SK-N-SH treated with all-trans-retinoic acid at 6 μM for 48 hours (cell line): ENCODE measurements around the gene SYNJ1.

ENCODE experiments used
- ATAC-seq: fragments of 200-7000 bp; cut with Tn5 transposase; 3 replicates; pipeline ENCODE4 v1.9.1; 2020; ENCODE audit warnings: mild to moderate bottlenecking, moderate library complexity
- ARNTL ChIP-seq: fragments of 450-650 bp; formaldehyde crosslinking; IDR thresholded peaks from 2 replicates; pipeline ENCODE4 v1.5.0; 2020; ENCODE audit warnings: low read depth, mild to moderate bottlenecking, moderate library complexity, borderline replicate concordance
- BACH2 ChIP-seq: fragments of 250-450 bp; sonication (Bioruptor Pico); IDR thresholded peaks from 2 replicates; pipeline ENCODE4 v1.9.0; 2021; ENCODE audit warnings: mild to moderate bottlenecking, borderline replicate concordance
- ESRRG ChIP-seq: fragments of 250-450 bp; sonication (Bioruptor Pico); IDR thresholded peaks from 2 replicates; pipeline ENCODE4 v1.6.1; 2021; ENCODE audit warnings: mild to moderate bottlenecking
- GLIS3 ChIP-seq: fragments of 250-450 bp; sonication (Bioruptor Pico); IDR thresholded peaks from 2 replicates; pipeline ENCODE4 v1.5.0; 2020; ENCODE audit warnings: mild to moderate bottlenecking, moderate library complexity
- ISL1 ChIP-seq: fragments of 250-450 bp; sonication (Bioruptor Pico); IDR thresholded peaks from 2 replicates; pipeline ENCODE4 v2.1.2; 2022; ENCODE audit warnings: mild to moderate bottlenecking, moderate library complexity
- OSR1 ChIP-seq: fragments of 250-450 bp; sonication (Bioruptor Pico); IDR thresholded peaks from 2 replicates; pipeline ENCODE4 v1.8.0; 2022; ENCODE audit warnings: moderate library complexity, mild to moderate bottlenecking, inconsistent platforms
- PATZ1 ChIP-seq: fragments of 250-450 bp; sonication (Bioruptor Pico); IDR thresholded peaks from 2 replicates; pipeline ENCODE4 v1.8.0; 2020; ENCODE audit warnings: mild to moderate bottlenecking, moderate library complexity, borderline replicate concordance
- PPARA ChIP-seq: fragments of 250-450 bp; sonication (Bioruptor Pico); IDR thresholded peaks from 2 replicates; pipeline ENCODE4 v1.5.0; 2020; ENCODE audit warnings: mild to moderate bottlenecking, borderline replicate concordance
- SNAI2 ChIP-seq: fragments of 250-450 bp; sonication (Bioruptor Pico); IDR thresholded peaks from 2 replicates; pipeline ENCODE4 v1.5.0; 2020; ENCODE audit warnings: mild to moderate bottlenecking, moderate library complexity
- TCF4 ChIP-seq: fragments of 250-450 bp; sonication (Bioruptor Pico); IDR thresholded peaks from 2 replicates; pipeline ENCODE4 v1.8.0; 2021; ENCODE audit warnings: mild to moderate bottlenecking, moderate library complexity, borderline replicate concordance
- TOX ChIP-seq: fragments of 250-450 bp; sonication (Bioruptor Pico); IDR thresholded peaks from 2 replicates; pipeline ENCODE4 v1.8.0; 2021; ENCODE audit warnings: mild to moderate bottlenecking, moderate library complexity, borderline replicate concordance
- TSHZ2 ChIP-seq: fragments of 250-450 bp; sonication (Bioruptor Pico); IDR thresholded peaks from 2 replicates; pipeline ENCODE4 v1.5.0; 2020; ENCODE audit warnings: mild to moderate bottlenecking, moderate library complexity
- ZC3H10 ChIP-seq: fragments of 250-450 bp; sonication (Bioruptor Pico); IDR thresholded peaks from 2 replicates; pipeline ENCODE4 v1.5.1; 2021; ENCODE audit warnings: mild to moderate bottlenecking, moderate library complexity
- ZFP3 ChIP-seq: fragments of 250-450 bp; sonication (Bioruptor Pico); IDR thresholded peaks from 2 replicates; pipeline ENCODE4 v1.5.0; 2020; ENCODE audit warnings: mild to moderate bottlenecking, moderate library complexity
- ZFP30 ChIP-seq: fragments of 450-650 bp; formaldehyde crosslinking; IDR thresholded peaks from 2 replicates; pipeline ENCODE4 v1.5.0; 2022; ENCODE audit warnings: mild to moderate bottlenecking, moderate library complexity
- ZNF565 ChIP-seq: fragments of 450-650 bp; formaldehyde crosslinking; conservative IDR thresholded peaks from 2 replicates; pipeline ENCODE4 v1.5.0; 2020; ENCODE audit warnings: low read depth, mild to moderate bottlenecking, moderate library complexity
- ZNF70 ChIP-seq: fragments of 450-650 bp; formaldehyde crosslinking; IDR thresholded peaks from 2 replicates; pipeline ENCODE4 v1.5.0; 2020; ENCODE audit warnings: mild to moderate bottlenecking, moderate library complexity
- ZNF8 ChIP-seq: fragments of 450-650 bp; formaldehyde crosslinking; IDR thresholded peaks from 2 replicates; pipeline ENCODE4 v1.5.0; 2020; ENCODE audit warnings: mild to moderate bottlenecking, moderate library complexity
- TF ChIP-seq, protein P1 (sequence below): fragments of 250-450 bp; sonication (Bioruptor Pico); IDR thresholded peaks from 2 replicates; pipeline ENCODE4 v1.5.1; 2020; ENCODE audit warnings: low read depth, mild to moderate bottlenecking, moderate library complexity
- TF ChIP-seq, protein P2 (sequence below): fragments of 250-450 bp; sonication (Bioruptor Pico); IDR thresholded peaks from 2 replicates; pipeline ENCODE4 v1.5.1; 2021; ENCODE audit warnings: mild to moderate bottlenecking, moderate library complexity

The SYNJ1 gene

GRCh38 chr21:32682696-32683474, 44.9 kb downstream of the SYNJ1 start:
- ATAC-seq = no peak
- peak; percentile 35; the same call in 1 of the 2 replicates for TF ChIP-seq TSHZ2 (CRISPR knock-in tag)
- TF ChIP-seq ZNF565 (CRISPR knock-in tag) = no peak
- TF ChIP-seq ZNF70 (CRISPR knock-in tag) = no peak
- TF ChIP-seq ZNF8 (CRISPR knock-in tag) = no peak
- peak; percentile 51; the same call in 1 of the 2 replicates for TF ChIP-seq ISL1
- TF ChIP-seq ZC3H10 (CRISPR knock-in tag) = no peak
- TF ChIP-seq SNAI2 = no peak
- TF ChIP-seq TOX (CRISPR knock-in tag) = no peak
- no peak for TF ChIP-seq TCF4 (CRISPR knock-in tag)
- TF ChIP-seq PATZ1 (CRISPR knock-in tag) = no peak
- no peak for TF ChIP-seq PPARA (CRISPR knock-in tag)
- no peak for TF ChIP-seq ZFP3

GRCh38 chr21:32674731-32675130, 53.1 kb downstream of the SYNJ1 start:
- no peak for TF ChIP-seq ZFP30 (CRISPR knock-in tag)
- no peak for TF ChIP-seq BACH2
- no peak for TF ChIP-seq TCF4 (CRISPR knock-in tag)
- TF ChIP-seq TOX (CRISPR knock-in tag) = no peak
- TF ChIP-seq ISL1 = no peak
- no peak for TF ChIP-seq OSR1 (CRISPR knock-in tag)
- no peak for TF ChIP-seq PATZ1 (CRISPR knock-in tag)
- no peak for TF ChIP-seq ZFP3
- TF ChIP-seq, protein P1, sequence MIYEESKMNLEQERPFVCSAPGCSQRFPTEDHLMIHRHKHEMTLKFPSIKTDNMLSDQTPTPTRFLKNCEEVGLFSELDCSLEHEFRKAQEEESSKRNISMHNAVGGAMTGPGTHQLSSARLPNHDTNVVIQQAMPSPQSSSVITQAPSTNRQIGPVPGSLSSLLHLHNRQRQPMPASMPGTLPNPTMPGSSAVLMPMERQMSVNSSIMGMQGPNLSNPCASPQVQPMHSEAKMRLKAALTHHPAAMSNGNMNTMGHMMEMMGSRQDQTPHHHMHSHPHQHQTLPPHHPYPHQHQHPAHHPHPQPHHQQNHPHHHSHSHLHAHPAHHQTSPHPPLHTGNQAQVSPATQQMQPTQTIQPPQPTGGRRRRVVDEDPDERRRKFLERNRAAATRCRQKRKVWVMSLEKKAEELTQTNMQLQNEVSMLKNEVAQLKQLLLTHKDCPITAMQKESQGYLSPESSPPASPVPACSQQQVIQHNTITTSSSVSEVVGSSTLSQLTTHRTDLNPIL (CRISPR knock-in tag) = no peak
- TF ChIP-seq GLIS3 = no peak
- TF ChIP-seq PPARA (CRISPR knock-in tag) = no peak
- no peak for TF ChIP-seq ZNF565 (CRISPR knock-in tag)
- TF ChIP-seq ARNTL (CRISPR knock-in tag) = no peak
- no peak for TF ChIP-seq TSHZ2 (CRISPR knock-in tag)
- TF ChIP-seq, protein P2, sequence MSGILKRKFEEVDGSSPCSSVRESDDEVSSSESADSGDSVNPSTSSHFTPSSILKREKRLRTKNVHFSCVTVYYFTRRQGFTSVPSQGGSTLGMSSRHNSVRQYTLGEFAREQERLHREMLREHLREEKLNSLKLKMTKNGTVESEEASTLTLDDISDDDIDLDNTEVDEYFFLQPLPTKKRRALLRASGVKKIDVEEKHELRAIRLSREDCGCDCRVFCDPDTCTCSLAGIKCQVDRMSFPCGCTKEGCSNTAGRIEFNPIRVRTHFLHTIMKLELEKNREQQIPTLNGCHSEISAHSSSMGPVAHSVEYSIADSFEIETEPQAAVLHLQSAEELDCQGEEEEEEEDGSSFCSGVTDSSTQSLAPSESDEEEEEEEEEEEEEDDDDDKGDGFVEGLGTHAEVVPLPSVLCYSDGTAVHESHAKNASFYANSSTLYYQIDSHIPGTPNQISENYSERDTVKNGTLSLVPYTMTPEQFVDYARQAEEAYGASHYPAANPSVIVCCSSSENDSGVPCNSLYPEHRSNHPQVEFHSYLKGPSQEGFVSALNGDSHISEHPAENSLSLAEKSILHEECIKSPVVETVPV (CRISPR knock-in tag) = no peak
- no peak for TF ChIP-seq ESRRG (CRISPR knock-in tag)
- no peak for TF ChIP-seq ZNF8 (CRISPR knock-in tag)

More at GRCh38 chr21:32674731-32675130, 53.1 kb downstream of the SYNJ1 start:
- ATAC-seq = no peak
